Central memory CD4-positive, alpha-beta T cell (primary cell): Measurements from ENCODE around the gene LPIN3.
A peak's percentile ranks its signal among the peaks of the same experiment; 100 is the strongest.
"Not testable (repeated sequence)": the region's sequence is repeated elsewhere in the genome, so short reads cannot be mapped to it uniquely, and the experiment has no call there.

Experiments
- DNase-seq: peaks from one replicate; pipeline ENCODE4 v3.0.0; 2022
- total RNA-seq, 3 experiments: gene quantifications; one replicate each; lab custom pipeline; 2026; lab: John Stamatoyannopoulos, UW

LPIN3 gene, protein sequence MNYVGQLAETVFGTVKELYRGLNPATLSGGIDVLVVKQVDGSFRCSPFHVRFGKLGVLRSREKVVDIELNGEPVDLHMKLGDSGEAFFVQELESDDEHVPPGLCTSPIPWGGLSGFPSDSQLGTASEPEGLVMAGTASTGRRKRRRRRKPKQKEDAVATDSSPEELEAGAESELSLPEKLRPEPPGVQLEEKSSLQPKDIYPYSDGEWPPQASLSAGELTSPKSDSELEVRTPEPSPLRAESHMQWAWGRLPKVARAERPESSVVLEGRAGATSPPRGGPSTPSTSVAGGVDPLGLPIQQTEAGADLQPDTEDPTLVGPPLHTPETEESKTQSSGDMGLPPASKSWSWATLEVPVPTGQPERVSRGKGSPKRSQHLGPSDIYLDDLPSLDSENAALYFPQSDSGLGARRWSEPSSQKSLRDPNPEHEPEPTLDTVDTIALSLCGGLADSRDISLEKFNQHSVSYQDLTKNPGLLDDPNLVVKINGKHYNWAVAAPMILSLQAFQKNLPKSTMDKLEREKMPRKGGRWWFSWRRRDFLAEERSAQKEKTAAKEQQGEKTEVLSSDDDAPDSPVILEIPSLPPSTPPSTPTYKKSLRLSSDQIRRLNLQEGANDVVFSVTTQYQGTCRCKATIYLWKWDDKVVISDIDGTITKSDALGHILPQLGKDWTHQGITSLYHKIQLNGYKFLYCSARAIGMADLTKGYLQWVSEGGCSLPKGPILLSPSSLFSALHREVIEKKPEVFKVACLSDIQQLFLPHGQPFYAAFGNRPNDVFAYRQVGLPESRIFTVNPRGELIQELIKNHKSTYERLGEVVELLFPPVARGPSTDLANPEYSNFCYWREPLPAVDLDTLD
- 0.21 to 1.2 (median 0.38) reads per million in 3 experiments for total RNA-seq

DNA sequence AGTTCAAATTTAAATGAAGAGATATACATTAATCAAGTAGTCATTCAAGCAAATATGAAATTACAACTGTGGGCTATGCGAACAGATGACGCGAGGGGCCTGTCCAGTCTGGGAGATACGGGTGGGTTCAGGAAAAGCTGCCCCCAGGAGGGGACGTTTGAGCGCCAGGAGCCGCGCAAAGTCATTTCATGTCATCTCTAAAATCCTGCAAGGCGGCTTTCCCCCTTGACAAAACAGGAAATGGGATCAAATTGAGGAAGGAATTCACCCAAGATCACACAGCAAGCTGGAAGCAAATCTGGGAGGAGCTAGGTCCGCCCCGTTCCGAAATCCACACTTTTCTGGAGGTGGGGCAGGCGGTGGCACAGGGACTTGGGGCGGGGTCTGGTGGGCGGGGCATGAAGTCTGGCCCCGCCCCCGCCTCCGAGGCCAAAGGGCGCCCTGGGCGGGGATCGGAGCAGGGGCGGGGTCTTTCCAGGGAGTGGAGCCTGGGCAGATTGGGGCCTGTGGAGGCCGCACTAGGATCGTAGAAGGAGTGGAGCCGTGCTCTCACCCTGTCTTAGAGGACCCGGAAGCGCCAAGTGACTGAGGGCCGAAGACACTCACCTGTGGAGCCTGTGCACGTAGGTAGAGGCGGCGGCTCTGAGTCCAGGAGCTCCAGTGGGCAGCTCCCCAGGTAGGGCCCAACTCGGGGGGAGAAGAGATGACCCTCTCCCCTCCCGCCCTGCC lies at the start of gene LPIN3:
LPIN3 (plus strand) TSS at position 495 of the 729 bp plus-strand sequence. CDS start 4,983 bp downstream, outside the sequence.
- peak; percentile 18 for DNase-seq

DNA sequence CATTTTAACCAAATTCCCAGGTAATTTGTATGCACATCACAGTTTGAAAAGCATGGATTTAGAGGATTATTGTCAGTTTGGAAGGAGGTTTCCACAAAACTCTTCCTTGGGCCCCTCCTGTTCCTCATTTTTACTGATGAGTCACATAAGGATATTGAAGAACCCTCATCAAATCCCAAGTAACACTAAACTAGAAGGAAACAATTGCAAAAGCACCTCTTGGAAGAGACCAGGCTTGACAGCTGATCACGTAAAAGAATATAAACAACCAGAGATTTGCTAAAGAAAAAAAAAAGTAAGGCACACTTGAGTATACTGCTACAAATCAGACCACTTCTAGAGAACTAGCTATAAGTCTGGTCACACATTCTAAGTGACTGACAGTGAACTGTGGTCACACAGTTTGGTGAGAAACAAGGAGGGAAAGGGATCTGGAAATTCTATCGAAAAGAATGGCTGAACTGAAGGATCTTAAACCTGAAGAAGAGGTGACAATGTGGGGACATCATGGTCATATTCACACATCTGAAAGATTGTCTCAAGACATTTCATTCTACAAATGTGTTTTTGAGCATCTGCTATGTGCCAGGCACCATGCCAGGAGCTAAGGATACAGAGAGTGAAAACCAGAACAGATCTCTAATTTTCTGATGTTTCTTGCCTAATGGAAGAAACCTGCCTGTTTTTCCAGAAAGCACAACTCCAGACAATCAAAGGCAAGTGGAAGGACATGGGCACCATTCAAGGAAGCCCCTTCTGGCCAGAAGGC lies 47.2 kb upstream of the LPIN3 start:
- DNase-seq: no peak

DNA sequence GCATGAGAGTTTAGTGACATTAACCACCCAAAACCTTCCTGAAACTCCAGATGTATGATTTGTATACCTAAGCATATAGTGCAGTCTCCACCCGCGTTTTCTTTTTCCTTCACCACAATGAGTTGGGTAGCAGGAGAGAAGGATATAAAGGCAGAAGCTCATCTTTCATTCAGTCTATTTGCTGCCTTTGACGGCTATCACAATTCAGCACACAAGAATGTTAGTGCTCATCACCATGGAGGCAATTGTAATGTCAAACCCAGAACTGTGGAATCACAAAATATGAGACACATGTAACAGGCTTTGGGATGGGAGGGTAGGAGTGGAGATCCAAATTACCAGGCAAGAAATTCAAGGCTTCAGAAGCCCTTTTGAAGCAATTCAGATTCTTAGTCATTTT lies 40.7 kb upstream of the LPIN3 start:
- no peak for DNase-seq

DNA sequence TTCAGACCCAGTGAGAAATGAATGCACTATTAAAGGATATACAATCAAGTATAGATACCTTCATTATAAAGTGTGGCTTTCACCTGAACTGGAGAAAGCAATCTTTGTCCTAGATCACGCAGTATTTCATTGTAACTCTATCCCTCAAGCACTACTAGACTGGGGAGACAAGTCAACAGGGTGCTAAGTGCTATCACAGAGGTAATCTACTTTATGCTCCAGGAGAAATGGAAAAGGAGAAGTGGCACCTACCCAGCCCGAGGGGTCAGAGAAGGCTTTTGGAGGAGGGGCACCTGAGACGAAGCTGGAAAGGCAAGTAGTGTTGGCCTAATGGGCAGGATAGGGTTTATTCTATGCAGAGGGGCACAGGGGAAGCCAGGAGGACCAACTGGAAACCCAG lies 40.2 kb upstream of the LPIN3 start:
- DNase-seq: no peak

DNA sequence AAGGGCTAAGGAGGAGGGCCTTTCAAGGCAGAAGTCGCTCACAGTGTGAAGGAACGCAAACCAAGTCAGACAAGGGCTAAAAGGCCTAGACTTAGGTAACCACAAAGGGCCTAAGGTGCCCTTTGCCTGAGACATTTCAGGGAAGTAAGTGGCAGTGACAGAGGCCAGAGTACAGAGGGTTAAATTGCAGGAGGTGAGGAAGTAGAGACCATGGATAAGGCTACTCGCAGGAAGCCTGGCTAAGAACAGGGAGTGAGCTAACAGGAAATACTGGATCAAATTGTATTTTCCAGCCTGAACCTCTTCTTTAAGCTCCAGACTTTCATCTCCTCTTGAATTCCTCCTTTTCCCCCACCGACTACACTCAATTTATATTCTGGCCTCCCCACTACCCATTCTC lies 39.7 kb upstream of the LPIN3 start:
- DNase-seq: no peak

DNA sequence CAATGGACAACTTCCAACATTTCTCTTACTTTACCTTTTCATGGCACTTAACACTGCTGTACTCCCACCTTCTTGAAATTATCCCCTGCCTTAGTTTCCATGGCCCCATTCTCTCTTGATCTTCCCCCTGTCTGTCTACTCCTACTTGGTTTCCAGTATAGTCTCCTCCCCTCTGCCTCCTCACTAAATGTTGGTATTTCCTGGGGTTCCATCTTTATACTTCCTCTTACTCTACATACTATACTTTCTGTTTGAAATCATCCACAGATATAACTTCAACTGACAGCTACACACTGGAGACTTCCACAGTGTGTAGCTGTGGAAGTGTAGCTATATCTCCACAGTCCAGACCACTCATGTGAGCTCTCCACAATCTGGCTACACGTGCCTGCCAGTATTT lies 36.6 kb upstream of the LPIN3 start:
- DNase-seq: no peak

DNA sequence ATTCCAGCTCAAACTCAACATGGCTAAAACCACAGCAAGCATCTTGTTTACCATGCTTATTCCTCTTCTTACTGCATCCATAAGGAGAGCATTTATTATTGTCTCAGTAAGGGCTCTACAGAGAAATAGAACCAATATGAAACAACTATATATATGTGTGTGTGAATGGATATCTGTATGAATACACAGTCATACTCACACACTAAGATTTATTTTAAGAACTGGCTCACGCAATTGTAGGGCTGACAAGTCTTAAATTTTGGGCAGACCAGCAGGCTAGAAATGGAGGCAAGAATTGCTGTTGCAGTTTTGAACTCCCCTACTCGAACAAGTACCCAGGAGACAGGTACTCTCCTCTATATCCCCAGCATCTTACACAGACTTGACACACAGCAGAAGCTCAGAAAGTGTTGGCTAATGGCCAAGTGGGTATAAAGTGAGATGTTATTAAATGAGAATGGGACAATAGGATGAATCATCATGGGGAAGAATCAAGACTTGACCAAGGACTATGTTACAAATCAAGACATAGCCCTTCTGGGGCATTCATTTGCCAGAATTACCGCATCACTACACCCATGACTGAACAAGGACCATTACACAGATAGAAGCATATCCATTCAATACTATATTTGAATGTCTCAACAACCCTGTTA lies 36.1 kb upstream of the LPIN3 start:
- DNase-seq: no peak

DNA sequence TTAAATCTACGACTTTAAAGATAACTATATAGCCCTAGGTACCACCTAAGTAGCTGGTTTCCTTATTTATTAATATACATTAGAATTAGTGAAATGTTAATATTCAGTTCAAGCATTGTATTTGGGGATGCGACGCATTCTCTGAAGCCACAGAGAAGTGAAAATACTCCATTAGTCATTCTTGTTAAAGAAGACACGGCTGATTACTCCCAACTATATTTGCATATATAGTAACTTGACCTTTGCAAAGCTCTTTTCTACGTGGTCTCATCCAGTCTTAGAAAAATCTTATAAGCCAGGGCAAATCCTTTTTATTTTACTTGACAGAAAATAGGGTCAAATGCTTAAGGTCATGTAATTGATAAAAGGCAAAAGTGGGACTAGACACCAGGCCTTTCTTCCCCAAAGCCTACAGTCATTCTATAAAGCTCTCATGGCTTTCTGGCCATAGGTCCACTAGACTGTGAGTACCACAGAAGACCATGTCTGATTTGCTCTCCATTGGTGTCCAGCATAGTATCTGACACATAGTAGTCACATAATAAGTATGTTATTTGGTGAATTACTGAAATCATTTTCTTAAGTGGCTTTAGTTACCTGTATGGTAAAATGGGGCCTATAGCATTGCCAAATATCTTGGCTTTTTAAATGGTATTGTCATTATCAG lies 34.4 kb upstream of the LPIN3 start:
- DNase-seq: no peak

DNA sequence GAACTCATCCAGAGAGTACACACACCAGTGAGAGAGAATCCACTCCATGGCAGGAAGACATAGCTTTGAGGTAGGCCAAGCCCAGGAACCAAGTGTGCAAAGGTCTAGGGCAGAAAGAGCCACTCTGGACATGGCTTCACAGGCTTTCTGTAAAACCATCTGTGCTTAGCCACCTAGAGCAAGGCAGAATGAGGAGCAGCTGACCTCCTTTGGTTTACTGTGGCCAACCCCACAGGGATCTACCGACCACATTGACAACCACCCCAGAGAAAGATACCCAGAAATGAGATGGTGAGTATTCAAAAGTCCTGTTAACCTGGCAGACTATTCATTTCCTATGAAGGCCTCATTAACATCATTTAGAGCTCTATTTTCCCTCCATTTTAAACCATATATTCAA lies 33.6 kb upstream of the LPIN3 start:
- DNase-seq: no peak

DNA sequence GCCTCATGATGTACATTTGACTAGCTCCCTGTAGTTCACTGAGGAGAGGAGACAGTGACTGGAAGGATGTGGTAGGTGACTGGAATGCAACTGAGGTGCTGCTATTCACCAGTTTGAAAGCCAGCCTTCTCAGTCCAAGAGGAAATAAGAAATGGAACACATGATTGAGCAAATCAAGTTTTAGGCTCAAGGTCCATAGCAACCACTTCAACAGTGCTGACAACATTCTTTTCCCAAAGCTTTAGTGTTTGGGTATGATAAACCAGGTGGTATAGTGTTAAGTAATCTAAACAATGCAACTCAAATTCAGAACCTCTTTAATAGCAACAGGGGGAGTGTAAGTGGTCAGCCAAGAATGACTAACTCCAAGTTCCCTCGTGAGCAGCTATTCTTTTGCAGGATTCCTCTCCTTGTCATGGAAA lies 32.3 kb upstream of the LPIN3 start:
- DNase-seq: no peak

DNA sequence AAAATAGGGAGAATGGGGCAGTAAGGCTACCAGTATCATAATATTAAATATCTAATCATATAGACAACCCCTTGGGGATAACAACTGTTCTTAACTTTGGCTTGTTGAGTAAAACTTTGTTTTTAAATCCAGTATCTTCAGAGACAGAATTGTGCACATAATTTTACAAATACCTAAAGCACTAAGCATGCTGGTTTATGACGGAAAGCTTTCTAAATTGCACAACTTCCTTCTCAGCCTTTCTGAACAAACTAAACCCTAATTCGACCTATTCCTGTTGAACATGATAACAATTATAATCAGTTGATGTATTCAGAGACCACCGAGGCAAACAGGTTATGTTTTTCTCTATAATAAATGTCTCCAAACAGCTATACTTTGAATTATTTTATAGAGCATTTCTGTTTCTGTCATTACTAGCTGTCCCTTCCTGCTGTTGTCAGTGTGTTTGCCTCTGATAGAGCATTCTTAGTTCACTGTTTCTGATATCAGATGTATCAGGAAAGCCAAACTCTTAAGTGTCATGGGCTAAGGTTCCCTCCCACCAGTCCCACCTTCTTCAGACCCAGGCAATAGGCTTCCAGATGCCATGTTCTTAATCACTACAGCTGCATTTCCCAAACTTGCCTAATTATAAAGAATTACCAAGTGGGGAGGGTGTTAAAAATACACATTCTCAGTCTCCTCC lies 31.8 kb upstream of the LPIN3 start:
- no peak for DNase-seq

DNA sequence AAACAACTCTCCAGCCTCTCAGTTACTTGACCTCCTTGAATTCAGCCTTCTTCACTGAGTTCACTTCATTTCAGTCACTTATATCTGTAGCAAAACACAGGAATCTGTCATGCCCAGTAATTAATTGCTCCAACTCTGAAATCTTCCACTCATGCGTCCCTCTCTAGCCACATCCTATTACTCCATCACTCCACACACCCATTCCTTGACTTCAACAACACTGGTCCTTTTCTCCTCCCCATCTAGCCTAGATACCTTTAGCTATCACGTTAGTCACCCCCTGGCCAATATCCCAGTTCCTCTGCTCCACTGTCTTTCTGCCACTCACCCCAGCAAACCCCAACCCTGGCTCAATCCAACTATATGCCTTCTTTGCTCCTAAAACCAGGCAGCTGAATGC lies 30.8 kb upstream of the LPIN3 start:
- no peak for DNase-seq

DNA sequence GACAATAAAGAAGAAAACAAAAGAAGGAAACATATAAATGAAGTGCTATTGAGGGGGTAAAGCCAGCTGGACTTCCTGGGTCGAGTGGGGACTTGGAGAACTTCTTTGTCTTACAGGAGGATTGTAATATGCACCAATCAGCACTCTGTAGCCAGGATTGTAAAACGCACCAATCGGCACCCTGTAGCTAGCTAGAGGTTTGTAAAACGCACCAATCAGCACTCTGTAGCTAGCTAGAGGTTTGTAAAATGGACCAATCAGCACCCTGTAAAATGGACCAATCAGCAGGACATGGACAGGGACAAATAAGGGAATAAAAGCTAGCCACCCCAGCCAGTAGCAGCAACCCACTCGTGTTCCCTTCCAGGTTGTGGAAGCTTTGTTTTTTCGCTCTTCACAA lies 28.6 kb upstream of the LPIN3 start:
- DNase-seq: not testable (repeated sequence)

DNA sequence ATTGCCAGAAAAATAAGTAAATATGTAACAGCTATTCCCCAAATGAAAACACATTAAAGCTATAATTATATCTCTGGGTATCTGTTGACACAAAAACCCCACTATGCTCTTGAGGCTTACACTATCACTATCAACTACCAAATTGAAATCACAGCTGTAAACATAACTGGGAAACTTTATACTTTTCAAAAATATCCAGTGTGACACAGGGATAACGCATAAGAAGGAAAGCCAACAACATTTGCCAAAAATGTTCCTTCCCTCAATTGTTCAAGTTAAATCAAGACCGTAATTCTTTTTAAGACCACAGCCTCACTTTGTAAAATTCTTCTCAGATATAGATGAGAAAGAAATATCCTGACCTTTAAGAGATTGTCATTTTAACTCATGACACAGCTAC lies 26.2 kb upstream of the LPIN3 start:
- DNase-seq: no peak

DNA sequence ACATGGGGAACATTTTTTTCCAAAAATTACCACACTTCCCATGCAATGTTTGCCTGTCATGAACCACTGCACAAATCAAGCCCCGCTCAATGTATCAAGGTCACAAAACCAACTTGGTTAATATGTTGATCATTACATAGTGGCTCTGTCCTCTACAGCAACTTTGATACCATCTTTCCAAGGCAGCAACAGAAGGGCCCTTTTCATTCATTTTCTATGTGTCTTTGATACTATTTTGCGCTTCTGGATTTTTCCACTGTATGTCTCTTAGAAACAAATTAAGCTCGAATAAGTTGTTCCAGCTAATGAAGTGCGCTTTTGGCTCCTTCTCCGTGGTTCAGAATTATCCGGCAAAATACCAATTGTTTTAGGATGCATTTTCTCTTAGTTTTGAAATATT lies 24.6 kb upstream of the LPIN3 start:
- no peak for DNase-seq

DNA sequence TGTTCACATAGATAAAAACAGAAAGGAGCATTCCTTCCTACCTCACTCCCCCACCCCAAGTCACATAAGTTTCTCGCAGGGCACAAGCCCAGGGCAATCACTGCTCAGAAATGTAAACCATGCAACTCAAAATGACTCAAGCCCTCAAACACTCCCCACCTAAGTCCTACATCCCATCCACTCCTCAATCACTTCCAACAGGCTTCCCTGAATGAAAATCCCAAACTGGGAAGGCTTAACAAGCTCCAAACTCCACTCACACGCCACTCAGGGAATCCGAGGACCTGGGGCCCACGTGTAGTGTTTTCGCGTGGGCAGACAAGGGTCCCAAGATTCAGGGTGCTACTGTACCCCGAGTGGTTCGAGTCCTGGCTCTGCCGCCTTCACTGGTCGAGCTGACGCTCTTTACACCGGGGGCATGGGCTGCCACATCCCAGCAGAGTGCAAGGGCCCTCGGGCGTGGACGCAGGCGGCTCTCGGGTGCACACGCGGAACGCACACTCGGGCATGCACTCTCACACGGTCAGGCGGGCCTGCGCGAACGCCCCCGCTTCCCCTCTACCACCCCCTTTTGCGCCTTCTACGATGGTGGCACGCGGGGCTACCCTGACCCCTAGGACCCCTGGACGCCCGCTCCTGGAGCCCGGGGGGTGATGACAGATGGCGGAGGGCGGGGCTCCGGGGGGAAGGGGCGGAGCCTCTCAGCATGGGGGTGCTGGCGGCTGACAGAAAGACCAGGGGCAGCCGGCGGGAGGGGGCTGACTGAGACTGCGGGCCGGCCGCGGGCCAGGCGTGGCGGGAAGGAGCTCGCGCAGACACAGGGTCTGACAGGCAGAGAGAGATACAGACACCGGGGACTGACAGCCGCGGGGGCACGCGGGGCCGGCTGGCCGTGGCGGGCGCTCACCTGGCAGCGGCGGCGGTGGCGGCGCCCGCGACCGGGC lies 23.7 kb upstream of the LPIN3 start:
- DNase-seq: peak; percentile 46

DNA sequence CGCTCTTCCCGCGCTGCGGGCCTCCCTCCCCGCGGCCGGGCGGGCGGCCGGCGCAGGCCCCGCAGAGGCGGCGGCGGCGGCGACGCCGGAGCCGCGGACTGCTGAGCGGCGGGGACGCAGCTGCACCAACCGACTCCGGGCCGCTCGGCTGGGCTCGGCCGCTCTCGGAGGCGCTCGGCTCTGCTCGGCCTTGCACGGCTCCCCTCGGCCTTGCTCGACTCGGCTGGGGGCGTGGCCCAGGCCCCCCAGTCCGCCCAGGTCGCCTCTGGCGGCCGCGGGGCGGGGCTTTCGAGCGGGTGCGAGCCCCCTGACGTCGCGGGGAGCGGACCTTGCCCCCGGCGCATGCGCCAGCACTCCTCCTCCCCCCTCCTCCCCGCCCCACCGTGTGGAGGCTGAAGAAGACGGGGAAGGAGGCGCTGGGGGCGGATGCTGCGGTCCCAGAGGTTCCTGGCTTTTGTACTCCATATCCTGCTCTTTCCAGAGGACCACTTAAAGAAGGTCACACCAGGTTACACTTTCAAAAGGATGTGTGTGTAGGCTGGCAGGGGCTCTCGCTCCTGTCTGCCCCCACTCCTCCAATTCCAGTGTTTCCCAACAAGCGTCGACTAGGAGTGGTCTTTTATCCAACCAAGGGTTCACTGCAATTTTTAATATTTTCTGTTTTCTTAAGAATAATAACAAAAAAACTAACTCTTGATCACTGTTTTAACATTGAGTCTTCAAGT lies 22.9 kb upstream of the LPIN3 start, which contains the start of gene ZHX3:
ZHX3 (minus strand) TSS at position 186 of the 725 bp plus-strand sequence. CDS start 112,815 bp downstream, outside the sequence.
- DNase-seq: peak; percentile 95

DNA sequence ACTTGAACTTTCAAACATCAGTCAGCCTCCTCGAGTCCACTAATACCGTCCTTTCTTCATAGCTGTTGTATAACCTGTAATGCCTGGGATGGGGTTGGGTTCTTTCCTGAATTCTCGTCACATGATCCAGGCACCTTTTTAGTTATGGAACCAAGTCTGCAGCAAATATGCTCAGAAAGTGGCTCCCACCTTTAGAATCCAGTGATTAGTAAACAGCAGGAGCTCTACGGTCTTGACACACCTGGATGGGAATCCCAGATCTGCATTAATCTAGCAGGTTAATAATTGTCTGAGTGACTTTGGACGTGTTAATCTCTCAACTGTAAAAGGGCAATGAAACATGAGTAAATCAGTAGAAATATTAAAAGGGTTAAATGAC lies 22.4 kb upstream of the LPIN3 start:
- no peak for DNase-seq

DNA sequence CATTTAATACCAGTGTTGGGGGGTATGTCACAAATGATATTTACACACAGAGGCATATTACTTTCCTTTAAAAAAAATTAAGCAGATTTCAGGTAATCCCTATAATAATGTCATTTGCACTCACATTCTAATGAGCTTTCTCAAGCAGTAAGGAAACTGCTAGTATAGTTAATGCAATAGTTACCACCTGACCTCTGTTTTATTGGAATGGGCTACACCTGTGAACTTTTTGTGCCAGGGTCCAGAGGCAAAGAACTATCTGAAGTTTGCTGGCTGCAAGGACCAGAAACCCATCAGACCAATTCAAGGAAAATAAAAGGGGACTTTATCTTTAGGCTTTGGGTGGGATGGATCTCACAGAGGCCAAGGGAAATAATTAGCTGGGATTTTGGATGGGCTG lies 20.2 kb upstream of the LPIN3 start:
- DNase-seq: no peak
